ENCODE measurements around the gene CDADC1.
"Not testable (repeated sequence)": the region's sequence is repeated elsewhere in the genome, so short reads cannot be mapped to it uniquely, and the experiment has no call there.

Gene CDADC1

DNA sequence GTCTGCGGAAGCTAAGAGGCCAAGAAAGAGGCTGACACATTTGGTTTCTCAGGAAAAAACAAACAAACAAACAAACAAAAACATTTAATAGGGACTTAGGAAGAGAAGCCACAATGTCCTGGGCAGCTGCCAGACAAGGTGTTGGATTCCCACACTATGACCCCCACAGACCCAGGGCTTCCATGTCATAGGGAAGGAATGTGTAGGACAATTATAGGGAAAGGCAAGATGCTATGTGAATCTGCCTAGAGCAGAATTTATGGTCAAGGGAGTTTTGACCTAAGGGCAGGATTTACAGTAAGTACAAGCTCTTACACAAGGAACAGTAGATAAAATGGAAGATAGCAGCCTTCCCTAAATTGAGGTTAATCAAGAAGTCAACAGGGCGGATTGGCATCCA is 9.1 kb upstream of the CDADC1 start:
- peak; percentile 64 for DNase-seq (ENCODE audit: low read depth)

DNA sequence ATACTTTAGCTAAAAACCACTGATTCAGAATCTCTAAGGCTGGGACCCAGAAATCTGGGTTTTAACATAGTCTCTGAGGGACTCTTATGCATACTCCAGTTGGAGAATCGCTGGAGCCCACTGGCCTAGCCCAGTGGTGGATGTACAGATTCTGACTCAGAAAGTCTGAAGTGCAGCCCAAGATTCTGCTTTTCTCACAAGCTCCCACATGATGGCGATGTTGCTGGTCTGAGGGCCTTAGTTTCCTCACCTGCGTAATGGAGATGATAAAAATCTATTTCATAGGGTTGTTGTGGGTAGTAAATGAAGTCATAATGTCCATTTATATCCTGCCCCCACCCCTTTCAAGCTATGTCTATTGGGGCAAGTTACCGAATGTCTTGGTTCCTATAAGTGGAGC is 7.7 kb upstream of the CDADC1 start:
- DNase-seq (ENCODE audit: low read depth), result peak; percentile 73

DNA sequence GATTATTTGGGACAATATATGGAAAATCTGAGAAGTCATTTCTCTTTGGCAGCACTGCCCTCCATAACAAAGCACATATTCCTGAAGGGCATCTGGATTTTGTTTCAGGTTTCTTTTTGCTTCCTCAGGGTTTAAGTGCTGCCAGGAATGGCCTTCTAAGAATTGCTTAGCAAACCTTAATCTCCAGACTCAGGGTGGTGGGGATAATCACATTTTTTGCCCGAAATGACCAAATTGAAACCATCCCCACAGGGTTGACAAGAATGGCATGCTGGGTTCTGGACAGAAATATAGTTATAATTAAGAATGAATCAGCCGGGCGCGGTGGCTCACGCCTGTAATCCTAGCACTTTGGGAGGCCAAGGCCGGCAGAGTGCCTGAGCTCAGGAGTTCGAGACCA is 6.4 kb upstream of the CDADC1 start:
- no peak for DNase-seq (ENCODE audit: low read depth)

DNA sequence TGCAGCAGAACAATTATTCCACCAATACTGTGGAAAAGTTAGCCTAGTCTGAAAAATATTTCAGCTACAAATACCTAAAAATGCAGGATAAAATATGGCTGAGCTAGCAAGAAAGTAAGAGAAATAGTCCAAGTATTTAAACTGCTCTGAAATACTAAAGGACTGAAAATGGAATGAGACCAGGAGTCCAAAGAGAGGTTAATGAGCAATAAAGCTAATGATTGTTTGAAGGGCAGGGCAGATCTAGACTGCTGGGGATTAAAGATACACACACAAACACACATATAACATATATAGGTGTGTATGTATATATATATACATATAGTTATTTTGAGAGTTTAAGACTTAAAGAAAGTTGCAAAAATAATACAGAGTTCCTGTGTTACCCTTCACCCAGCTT is 2.6 kb upstream of the CDADC1 start:
- no peak for DNase-seq (ENCODE audit: low read depth)

DNA sequence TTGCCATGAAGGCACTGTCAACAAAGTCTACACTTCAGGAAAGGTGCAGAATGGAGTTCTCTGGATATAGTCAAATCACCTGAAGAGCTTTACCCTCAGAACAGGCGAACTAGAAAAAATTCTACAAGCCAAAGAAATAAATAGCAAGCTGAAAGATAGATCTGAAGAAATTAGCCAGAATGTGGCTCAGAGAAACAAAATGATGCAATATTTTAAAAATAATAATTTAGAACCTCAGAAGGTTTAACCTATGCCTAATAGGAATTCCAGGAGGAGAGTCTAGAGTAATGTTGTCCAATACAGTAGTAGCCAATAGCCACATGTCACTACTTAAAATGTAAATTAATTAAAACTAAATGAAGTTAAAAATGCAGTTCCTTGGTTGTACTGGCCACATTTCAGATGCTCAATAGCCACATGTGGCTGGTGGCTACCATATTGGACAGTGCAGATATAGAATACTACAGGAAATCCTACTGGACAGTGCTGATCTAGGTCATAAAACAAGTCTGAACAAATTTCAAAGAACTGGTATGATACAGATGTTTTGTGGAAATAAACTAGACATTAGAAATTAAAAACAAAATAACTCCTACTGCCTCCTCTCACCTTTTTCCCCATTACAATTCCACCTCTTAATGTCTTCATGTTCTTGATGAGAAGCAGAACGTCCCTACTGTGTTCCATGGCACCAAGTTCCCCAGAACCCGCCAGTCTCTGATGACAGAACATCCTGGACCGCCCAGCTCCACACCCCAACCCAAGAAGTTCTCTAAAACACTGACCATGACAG is 679 bp upstream of the CDADC1 start:
- DNase-seq (ENCODE audit: low read depth), result no peak

DNA sequence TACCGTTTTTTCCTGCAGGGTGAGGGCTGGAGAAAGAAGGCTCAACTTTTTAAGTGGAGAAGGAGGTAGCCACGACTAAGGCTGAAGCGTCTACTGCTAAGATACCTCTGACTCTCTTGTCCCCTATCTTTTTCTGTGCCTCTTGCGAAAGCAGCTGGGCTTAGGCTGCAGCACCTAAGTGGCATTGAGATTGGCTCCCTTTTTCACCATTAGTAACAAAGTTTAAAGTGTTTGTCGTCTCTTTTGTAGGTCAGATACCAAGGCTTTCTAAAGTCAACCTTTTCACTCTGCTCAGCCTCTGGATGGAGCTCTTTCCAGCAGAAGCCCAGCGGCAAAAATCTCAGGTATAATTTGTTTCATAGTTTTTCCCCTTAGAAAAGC is 887 bp downstream of the CDADC1 start:
- no peak for DNase-seq (ENCODE audit: low read depth)

DNA sequence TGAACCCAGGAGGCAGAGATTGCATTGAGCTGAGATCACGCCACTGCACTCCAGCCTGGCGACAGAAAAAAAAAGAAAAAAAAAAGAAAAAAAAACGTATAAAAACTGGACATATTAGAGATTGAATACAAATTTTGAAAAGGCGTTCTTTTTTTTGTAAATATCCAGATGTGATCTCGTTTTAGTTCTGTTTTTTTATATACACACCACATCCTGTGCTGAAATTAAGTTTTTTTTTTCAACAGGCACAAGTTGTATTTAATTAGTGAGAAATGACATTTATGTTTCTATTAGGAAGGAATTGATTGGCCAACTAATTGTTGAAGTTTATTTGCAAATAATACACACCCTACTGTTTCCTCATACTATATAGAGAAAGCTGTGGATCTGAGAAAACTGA is 3.6 kb downstream of the CDADC1 start:
- no peak for DNase-seq (ENCODE audit: low read depth)

DNA sequence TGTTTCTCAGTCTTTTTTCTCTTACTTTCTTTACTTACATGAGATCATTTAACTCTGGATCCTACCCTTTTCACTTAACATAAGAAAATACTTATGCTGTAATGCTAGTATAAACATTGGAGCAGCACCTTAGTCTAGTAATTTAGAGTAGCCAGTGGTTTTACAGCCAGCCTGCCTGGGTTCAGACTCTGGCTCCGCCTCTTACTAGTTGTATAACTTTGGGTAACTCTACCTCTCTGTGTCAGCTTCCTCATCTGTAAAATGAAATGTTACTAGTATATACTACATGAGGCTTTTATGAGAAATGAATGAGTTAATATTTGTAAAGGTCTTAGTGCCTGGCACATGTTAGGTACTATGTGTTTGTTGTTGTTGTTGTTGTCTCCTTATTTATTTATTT is 5.6 kb downstream of the CDADC1 start:
- DNase-seq (ENCODE audit: low read depth), result no peak

DNA sequence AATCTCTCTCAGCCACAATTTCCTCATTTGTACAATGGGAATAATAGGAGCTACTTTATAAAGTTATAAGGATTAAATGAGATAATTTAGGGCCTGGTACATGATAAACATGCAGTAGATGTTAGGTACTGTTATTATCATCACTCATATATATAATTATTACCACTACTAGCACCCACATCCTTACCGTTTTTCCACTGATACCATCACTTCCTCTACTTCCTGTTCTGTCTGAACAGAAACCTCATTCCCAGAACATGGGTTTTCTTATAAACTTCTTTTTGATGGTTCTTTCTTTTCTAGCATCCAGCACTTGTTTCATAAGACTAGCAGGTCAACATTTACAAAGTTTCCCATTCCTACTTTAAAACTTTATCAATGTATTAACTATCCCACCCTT is 6.3 kb downstream of the CDADC1 start:
- DNase-seq (ENCODE audit: low read depth), result no peak

DNA sequence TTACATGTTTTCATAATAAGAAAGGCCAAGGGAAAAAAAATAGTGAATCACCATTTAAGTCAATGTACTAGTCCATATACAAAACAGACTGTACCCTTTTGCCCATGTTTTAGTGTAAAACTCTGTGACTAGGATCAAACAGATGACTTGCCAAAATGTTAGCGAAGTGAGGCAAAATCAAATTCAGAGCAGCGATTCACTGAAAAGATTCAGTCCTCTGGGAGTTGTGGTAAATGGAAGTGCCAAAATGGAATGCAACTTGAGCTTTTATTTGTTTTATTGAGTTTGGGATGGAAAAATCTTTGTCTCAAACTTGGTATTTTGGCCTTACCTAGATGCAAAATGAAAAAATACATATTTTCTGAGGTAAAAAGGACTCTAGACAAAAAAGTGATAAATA is 9.1 kb downstream of the CDADC1 start:
- no peak for DNase-seq (ENCODE audit: low read depth)

DNA sequence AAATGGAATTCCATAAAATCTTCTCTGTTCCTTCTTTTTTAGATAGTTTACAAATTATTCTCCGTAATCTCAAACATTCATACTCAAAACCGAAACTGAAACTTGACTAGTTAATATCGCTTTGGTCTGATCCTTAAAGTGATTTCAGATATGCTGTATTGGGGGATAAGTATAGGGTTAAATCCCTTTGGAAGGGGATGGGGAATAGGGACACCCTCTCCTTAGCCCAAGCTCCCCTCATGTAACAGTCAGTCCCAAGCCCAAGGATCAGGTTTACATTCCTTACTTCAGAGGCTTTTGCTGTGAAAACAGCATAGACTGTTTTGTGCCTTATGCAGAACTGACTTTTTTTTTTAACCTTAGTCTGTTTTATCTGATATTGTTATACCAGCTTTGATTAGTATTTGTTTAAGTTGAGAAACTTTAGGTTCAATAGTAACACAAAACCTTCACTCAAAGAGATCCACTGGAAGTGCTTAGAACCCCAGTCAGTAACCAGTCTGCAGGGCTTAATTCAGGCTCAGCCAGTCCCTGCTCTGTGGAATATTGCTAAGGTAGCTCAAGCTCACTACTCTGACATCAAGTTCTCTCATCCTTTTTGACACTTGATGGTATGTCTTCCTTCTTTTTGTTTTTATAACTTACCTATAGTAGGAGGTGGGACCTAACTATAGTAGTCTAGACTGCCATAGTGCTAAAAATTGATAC is 10.5 kb downstream of the CDADC1 start:
- DNase-seq (ENCODE audit: low read depth), result no peak

DNA sequence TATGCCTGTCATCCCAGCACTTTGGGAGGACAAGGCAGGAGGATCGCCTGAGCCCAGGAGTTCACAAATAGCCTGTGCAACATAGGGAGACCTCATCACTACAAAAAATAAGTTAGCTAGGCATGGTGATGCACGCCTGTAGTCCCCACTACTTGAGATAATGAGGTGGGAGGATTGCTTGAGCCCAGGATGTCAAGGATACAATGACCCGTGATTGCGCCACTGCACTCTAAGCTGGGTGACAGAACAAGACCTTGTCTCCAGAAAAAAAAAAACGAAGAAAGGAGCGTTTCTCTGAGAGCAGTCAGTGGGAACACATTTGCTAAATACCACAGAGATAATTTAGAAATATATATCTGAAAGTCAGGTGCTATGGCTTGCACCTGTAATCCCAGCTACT is 11.9 kb downstream of the CDADC1 start:
- DNase-seq (ENCODE audit: low read depth), result no peak

DNA sequence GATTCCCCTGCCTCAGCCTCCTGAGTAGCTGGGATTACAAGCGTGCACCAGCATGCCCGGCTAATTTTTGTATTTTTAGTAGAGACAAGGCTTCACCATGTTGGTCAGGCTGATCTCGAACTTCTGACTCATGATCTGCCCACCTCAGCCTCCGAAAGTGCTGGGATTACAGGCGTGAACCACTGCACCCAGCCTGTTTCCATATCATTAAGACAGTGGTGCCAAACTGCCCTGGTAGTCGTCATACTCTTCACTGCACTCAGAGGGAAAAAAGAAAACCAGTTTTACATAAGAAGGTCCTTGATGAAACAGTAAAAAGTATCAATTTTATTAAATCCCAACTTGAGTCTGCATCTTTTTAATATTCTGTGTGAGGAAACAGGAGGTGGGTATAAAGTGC is 14.9 kb downstream of the CDADC1 start:
- no peak for DNase-seq (ENCODE audit: low read depth)

DNA sequence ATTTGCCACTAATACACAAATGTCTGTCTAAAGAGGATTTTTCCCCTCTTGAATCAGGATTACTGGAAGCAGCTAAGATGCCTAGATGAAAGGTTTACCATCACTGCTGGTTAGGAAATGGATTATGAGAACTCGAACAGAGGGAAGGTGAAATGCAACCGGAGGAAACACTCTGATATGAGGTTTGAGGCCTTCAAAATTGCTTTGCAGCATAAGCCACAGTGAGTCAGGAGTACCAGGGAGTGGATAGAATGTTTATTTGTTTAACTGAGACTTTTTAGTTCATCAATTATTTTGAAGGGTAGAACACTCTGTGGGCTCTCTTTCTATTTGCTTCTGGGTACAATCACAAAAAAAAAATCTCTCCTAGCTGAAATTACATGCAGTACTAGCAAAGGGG is 18.1 kb downstream of the CDADC1 start:
- DNase-seq (ENCODE audit: low read depth), result peak; percentile 32

DNA sequence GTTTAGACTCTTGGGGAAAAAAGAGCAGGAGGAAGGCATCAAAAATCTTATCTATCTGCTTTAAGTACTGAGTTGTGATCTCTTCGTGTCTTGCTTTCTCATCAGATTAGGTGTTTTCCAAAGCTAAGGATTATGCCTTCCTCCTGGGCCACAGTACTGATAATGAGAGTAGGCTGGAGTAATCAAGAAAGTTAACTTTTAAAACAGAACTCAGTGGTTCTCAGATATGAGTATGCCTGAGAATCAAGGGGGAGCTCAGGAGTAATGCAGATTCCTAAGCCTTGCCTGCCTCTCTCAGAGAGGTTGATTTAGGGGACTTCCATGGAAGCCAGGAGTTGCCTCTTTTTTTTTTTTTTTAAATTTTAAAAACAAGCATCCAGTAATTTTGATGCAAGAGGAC is 23.5 kb downstream of the CDADC1 start:
- DNase-seq (ENCODE audit: low read depth), result no peak

DNA sequence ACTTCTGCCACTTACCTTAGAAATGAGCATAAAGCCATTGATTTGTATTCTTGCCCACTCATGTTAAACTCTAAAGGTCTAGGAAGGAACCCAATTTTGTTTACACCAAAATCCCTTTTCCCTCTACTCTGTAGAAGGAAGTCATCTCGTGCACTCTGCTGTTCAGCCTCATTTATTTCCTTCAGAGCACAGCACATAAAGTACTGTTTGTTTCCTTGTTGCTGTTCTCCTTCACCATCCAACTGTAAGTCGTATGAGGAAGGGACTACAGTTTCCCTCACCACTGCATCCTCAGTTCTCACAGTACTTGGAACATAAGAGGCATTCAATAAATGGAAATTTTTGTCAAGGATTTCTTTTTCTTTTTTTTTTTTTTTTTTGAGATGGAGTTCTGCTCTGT is 24.6 kb downstream of the CDADC1 start:
- DNase-seq (ENCODE audit: low read depth), result no peak

DNA sequence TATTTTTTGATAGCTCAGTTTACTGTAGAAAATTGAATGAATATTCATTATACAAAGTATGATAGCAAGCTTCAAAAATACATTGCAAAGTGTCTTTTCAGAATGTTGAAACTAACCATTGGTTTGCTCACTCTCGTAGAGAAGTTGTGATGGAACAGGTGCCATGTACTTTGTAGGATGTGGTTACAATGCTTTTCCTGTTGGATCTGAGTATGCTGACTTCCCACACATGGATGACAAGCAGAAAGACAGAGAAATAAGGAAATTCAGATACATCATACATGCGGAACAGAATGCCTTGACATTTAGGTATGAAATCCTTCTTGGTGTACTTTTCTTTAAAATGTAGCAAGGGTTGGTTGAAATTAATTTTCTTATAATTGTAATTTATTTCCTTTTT is 30.5 kb downstream of the CDADC1 start:
- no peak for DNase-seq (ENCODE audit: low read depth)

DNA sequence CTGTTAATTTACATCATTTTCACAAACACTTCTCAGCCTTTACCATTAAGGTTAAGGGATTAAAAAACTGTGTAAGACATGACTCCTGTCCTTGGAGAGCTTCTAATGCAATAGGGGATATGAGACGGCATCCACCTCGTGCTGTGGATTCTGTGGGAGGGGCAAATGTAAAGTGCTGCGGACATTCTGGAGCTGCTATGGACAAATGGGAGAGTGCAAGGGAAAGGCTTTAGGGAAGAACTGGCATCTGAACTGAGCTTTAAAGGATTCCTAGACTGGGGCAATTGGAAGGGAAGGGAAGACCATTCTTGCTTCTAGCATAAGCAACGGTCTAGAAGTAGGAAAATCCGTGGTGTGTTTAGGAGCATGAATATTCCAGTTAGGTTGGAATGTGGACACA is 31.4 kb downstream of the CDADC1 start:
- no peak for DNase-seq (ENCODE audit: low read depth)

DNA sequence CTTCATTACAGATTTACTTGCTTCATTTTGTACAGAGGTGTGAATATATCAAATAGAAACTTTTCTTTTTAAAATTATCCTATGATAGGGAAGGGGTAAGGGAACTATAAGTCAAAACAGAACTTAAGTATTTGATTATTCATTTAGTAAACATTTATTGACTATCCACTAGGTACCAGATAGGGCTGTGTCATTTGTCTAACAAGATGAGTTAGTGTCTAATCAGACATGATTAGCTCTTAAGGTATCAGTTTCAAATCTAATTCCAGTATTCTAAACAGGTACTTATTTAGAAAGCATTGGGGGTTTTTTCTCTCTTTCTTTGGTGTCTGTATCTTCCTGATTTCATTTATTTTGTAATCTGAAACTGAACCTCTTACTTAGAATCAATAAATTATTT is 32.2 kb downstream of the CDADC1 start:
- no peak for DNase-seq (ENCODE audit: low read depth)

DNA sequence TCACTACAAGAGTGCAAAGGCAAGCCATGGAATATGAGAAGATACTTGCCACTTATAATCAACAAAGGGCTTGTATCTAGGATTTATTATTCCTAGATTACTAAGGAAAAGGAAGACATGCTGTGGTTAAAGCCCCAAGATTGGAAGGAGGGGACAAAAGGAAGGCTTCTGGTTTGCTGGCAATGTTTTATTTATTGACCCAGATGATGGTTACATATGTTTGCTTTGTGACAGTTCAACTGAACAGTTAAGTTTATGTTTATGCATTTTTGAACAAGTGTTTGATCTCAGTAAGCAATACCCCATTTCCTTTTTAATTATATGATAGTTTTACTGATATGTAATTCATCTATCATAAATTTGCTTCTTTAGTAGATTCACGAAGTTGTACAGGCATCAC is 40.3 kb downstream of the CDADC1 start:
- DNase-seq (ENCODE audit: low read depth), result no peak

DNA sequence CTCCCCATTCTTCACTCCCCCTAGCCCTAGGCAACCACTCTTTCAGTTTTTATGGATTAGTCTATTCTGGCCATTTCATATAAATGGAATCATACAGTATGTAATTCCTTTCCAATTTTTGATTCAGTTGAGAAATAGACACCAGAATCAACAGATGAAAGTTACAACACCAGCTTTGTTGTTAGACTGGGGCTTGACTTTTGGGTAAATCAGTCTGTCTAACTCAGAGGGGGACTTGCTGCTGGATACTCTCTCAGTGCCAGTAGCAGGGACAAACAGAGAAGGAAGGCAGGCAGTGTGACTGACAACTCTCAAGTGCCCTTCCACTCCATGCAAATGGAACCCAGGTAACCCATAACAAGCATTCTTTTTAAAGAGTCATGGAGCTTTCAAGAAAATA is 40.7 kb downstream of the CDADC1 start:
- DNase-seq (ENCODE audit: low read depth), result no peak

DNA sequence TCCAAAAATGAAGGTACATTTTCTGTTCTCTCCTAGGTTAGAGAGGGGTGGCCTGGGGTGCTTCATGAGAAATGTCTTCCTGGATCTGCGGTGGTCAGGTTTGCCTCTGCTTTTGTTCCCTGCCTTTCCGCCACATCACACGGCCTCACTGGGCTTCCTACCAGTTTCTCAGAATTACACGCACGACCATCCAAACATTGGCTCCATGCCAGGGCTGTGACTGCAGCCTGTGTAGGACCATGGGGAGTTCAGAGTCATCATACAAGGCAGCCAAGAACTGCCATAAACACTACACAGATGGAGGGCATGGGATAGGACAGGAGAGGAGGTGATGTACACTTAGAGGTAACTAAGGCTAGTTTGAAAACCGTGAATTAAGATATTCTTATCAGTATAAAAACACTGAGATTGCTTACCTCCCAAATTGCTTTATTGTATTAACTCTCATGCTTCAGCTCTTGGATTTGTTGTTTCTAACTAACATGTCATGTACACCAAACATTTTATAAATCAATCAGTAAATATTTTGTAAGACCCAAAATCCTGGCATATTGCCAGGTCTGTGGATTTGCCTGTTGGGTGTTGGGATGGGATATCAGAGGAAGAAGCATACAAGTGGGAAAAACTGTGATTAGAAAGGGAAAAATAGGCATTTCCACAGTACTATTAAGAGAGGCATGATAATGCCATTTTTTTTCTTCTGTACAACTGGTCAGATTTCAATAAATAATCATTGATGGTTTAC is 45.2 kb downstream of the CDADC1 start:
- DNase-seq (ENCODE audit: low read depth), result no peak

DNA sequence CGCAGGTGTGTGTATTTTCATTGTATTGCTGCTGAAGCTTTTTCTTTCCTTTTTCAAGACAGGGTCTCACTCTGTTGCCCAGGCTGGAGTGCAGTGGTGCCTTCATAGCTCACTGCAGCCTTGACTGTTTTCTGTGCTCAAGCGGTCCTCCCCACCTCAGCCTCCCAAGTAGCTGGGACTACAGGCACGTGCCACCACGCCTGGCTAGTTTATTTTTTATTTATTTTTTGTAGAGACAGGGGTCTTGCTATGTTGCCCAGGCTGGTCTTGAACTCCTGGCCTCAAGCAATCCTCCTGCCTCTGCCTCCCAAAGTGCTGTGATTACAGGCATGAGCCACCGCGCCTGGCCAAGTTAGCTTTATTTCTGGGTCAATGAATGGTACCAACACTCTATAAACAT is 47.0 kb downstream of the CDADC1 start:
- not testable (repeated sequence) for DNase-seq (ENCODE audit: low read depth)

Measured in ELR (cell line).